ENCODE measurements around the gene TRIM45. TPM values are rescaled to one million over a fixed set of nuclear protein-coding genes. Genes with fewer than 3 reads are reported as not detected.

Gene TRIM45
- polyA plus RNA-seq, 1 of the 3 experiments (the other 2 are of a cell fraction), result 7.4 TPM

DNA sequence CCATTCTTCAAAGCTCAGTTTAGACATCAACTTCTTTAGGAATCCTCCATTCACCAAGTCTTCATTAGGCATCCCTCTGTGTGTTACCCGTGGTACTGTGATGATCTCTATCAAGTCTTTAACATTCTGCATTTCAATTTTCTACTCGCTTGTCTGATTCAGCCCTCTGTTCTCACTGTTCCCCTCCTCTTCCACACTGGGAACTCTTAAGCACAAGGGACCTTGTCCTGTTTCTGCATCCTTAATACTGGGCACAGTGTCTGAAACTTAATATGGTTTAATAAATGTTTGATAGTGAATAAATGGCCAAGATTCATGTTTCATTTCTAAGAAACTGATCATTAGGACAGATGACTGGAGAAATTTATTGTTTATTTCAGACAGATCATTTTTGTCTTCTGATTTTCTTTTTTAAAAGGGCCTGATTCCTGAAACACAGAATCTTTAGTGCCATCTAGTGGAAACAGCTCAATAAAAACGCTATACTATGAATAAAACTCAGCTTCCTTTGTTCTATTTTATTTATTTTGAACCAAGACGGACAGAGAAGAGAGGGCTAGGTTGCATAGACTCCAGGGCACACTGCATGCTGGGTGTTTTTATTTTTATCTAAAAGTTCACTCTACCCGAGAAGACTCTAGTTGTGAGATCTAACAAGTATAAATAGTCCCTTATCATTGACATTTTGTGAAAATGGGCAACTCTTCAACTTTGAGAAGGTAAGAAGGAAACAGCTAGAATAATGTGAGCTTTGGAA is 7.0 kb upstream of the TRIM45 start:
- Histone ChIP-seq H3K4me3 (ENCODE audit: low read depth in 2 of 2, low read length in 1 of 2) (no peak overlapping the region; a peak in 1 of 4 replicates), H3F3A (replicated peaks; ENCODE audit: insufficient read depth) (no peaks in the 10 kb centered on the region), H3K4me2 (no peak overlapping the region), H3K27me3 (ENCODE audit: insufficient read depth) (no peaks in the 10 kb centered on the region), H4K20me1 (ENCODE audit: insufficient read depth) (no peaks in the 10 kb centered on the region), H3K79me2 (ENCODE audit: insufficient read depth) (no peaks in the 10 kb centered on the region), H2AFZ (ENCODE audit: low read depth) (peak overlapping the region; percentile 81), H3K9ac (peak overlapping the region; percentile 29; the same call in 1 of the 2 replicates), H3K27ac (ENCODE audit: low read depth in 2 of 2, low read length in 1 of 2) (peak overlapping the region in 1 of 2 experiments; percentile 42; a peak in 1 of 4 replicates), H3K9me3 (no peaks in the 10 kb centered on the region), H3K9me2 (no peaks in the 10 kb centered on the region), H3K36me3 (replicated peaks in 1 of 2; ENCODE audit: control insufficient read depth in 1 of 2, insufficient read depth in 2 of 2, low read length in 1 of 2) (no peaks in the 10 kb centered on the region), H3K4me1 (ENCODE audit: control insufficient read depth in 1 of 2, insufficient read depth in 2 of 2, low read depth in 1 of 2, low read length in 1 of 2) (peaks cover 0 to 8% of the 10 kb centered on the region in 2 experiments; a peak in 2 of 4 replicates)
- TF ChIP-seq, protein P1, sequence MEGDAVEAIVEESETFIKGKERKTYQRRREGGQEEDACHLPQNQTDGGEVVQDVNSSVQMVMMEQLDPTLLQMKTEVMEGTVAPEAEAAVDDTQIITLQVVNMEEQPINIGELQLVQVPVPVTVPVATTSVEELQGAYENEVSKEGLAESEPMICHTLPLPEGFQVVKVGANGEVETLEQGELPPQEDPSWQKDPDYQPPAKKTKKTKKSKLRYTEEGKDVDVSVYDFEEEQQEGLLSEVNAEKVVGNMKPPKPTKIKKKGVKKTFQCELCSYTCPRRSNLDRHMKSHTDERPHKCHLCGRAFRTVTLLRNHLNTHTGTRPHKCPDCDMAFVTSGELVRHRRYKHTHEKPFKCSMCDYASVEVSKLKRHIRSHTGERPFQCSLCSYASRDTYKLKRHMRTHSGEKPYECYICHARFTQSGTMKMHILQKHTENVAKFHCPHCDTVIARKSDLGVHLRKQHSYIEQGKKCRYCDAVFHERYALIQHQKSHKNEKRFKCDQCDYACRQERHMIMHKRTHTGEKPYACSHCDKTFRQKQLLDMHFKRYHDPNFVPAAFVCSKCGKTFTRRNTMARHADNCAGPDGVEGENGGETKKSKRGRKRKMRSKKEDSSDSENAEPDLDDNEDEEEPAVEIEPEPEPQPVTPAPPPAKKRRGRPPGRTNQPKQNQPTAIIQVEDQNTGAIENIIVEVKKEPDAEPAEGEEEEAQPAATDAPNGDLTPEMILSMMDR (IDR thresholded peaks at IDR 0.05), result peak; percentile 76
- peak; percentile 50 for TF ChIP-seq SMC3 (IDR thresholded peaks at IDR 0.05; ENCODE audit: low read depth, low read length)
- TF ChIP-seq, protein P2, sequence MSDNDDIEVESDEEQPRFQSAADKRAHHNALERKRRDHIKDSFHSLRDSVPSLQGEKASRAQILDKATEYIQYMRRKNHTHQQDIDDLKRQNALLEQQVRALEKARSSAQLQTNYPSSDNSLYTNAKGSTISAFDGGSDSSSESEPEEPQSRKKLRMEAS (IDR thresholded peaks at IDR 0.05; ENCODE audit: low read depth), result no peak
- TF ChIP-seq RAD21 (IDR thresholded peaks at IDR 0.05; ENCODE audit: low read length), result peak; percentile 69
- POLR2A ChIA-PET, result no interaction called here
- DNase-seq, result peak; percentile 47
- 28% methylated on average over 5 of the region's 5 CpGs for WGBS (ENCODE audit: low lambda C conversion rate)
- CTCF ChIA-PET, result interaction anchor here (0.6 to 3.3 kb wide), 41 partner anchors 9 to 626 kb away, joined by 3 to 78 read pairs (median 4); partner anchors contain the start of genes TTF2 and VTCN1

DNA sequence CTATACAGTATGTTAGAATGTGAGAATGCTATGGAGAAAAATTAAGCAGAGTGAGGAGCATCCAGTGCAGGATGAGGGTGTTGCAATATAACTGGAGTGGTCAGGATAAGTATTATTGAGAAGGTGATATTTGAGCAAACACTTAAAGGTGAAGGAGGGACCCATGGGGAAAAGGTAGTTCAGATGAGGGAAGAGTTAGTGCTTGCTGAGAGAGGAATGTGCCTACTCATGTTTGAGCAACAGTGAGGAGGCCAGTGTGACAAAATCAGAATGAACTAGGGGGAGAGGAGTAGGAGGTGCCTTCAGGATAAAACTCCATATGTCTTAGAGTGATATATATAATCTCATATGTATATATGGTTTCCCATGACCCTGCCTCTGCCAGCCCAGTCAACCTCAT is 6.2 kb upstream of the TRIM45 start:
- Histone ChIP-seq H3K27me3 (ENCODE audit: insufficient read depth) (no peaks in the 10 kb centered on the region), H4K20me1 (ENCODE audit: insufficient read depth) (no peaks in the 10 kb centered on the region), H3K4me2 (no peak overlapping the region), H3K4me3 (ENCODE audit: low read depth in 2 of 2, low read length in 1 of 2) (no peak overlapping the region), H3K9me3 (no peaks in the 10 kb centered on the region), H3F3A (replicated peaks; ENCODE audit: insufficient read depth) (no peaks in the 10 kb centered on the region), H3K36me3 (replicated peaks in 1 of 2; ENCODE audit: control insufficient read depth in 1 of 2, insufficient read depth in 2 of 2, low read length in 1 of 2) (no peaks in the 10 kb centered on the region), H3K9ac (no peak overlapping the region), H3K4me1 (ENCODE audit: control insufficient read depth in 1 of 2, insufficient read depth in 2 of 2, low read depth in 1 of 2, low read length in 1 of 2) (peaks cover 0 to 8% of the 10 kb centered on the region in 2 experiments; a peak in 2 of 4 replicates), H3K27ac (ENCODE audit: low read depth in 2 of 2, low read length in 1 of 2) (no peak overlapping the region), H3K79me2 (ENCODE audit: insufficient read depth) (no peaks in the 10 kb centered on the region), H2AFZ (ENCODE audit: low read depth) (peak overlapping the region; percentile 81; the same call in 1 of the 2 replicates), H3K9me2 (no peaks in the 10 kb centered on the region)
- TF ChIP-seq, protein P1 (IDR thresholded peaks at IDR 0.05), result no peak
- TF ChIP-seq FOXM1 (IDR thresholded peaks at IDR 0.05; ENCODE audit: low read depth), result no peak
- TF ChIP-seq TCF12 (IDR thresholded peaks at IDR 0.05), result no peak
- no peak for TF ChIP-seq ELF1 (IDR thresholded peaks at IDR 0.05)
- DNase-seq, result no peak
- CTCF ChIA-PET, result interaction anchor here (0.7 to 3.3 kb wide), 21 partner anchors 8 to 553 kb away, joined by 3 to 78 read pairs (median 6); no protein-coding TSS in a partner anchor
- POLR2A ChIA-PET, result no interaction called here

Data from SK-N-SH (cell line).